NCI-H748 (cell line): ENCODE results near the gene GRIA3.
"Not testable (repeated sequence)": the region's sequence is repeated elsewhere in the genome, so short reads cannot be mapped to it uniquely, and the experiment has no call there.

Experiments
- DNase-seq: peaks from one replicate; lab custom pipeline; 2025; ENCODE audit not compliant: unreplicated experiment; lab: John Stamatoyannopoulos, UW

GRIA3 gene

GRCh38 chrX:123513585-123514278 lies 329.7 kb downstream of the GRIA3 start:
- DNase-seq = no peak

GRCh38 chrX:123514279-123514640 lies 330.2 kb downstream of the GRIA3 start:
- not testable (repeated sequence) for DNase-seq

GRCh38 chrX:123518791-123519190 lies 334.7 kb downstream of the GRIA3 start:
- DNase-seq = no peak

GRCh38 chrX:123525123-123525725 lies 341.1 kb downstream of the GRIA3 start:
- no peak for DNase-seq

- DNase-seq = not testable (repeated sequence)
These were observed 346.6 kb downstream of the GRIA3 start for GRCh38 chrX:123530726-123531125.
